Esophagus muscularis mucosa (tissue), 3 donors: ENCODE data around the gene COBL.

Experiments used
- POLR2A ChIP-seq: fragments of 450-650 bp; IDR thresholded peaks from one replicate; pipeline ENCODE4 v1.6.1; 2017; ENCODE audit warnings: antibody characterized with exemption, moderate library complexity, mild to moderate bottlenecking, low read depth
- TF ChIP-seq, protein P1 (sequence below), 3 experiments: fragments of 200-600 bp in 2 of 3; fragments of 450-650 bp in 1 of 3; sonication (generic) in 2 of 3; IDR thresholded peaks; one replicate each; pipeline ENCODE4 v1.5.1; 2017 to 2019; ENCODE audit warnings: antibody characterized with exemption in 3 of 3, mild to moderate bottlenecking in 2 of 3, moderate library complexity in 1 of 3

GRCh38 chr7:51040787-51041186 is 275.8 kb downstream of the COBL start:
- TF ChIP-seq, protein P1, sequence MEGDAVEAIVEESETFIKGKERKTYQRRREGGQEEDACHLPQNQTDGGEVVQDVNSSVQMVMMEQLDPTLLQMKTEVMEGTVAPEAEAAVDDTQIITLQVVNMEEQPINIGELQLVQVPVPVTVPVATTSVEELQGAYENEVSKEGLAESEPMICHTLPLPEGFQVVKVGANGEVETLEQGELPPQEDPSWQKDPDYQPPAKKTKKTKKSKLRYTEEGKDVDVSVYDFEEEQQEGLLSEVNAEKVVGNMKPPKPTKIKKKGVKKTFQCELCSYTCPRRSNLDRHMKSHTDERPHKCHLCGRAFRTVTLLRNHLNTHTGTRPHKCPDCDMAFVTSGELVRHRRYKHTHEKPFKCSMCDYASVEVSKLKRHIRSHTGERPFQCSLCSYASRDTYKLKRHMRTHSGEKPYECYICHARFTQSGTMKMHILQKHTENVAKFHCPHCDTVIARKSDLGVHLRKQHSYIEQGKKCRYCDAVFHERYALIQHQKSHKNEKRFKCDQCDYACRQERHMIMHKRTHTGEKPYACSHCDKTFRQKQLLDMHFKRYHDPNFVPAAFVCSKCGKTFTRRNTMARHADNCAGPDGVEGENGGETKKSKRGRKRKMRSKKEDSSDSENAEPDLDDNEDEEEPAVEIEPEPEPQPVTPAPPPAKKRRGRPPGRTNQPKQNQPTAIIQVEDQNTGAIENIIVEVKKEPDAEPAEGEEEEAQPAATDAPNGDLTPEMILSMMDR (IDR thresholded peaks at IDR 0.05) = no peak
- TF ChIP-seq POLR2A = no peak
